Common myeloid progenitor, CD34-positive (primary cell): ENCODE data around the gene RRP1.

Experiments used
- CTCF ChIA-PET: fragments of 350-600 bp; sonication (Branson Sonifier 250); formaldehyde crosslinking; loops from one replicate; lab custom pipeline; 2021; ENCODE audit warnings: antibody characterized with exemption; lab: Charles Lee
- POLR2A ChIA-PET: fragments of 350-600 bp; sonication (Branson Sonifier 250); formaldehyde crosslinking; loops from one replicate; lab custom pipeline; 2021; ENCODE audit warnings: antibody characterized with exemption; lab: Charles Lee
- DNase-seq, 3 donors: peaks; one replicate each; pipeline versions ENCODE4 v3.0.0 to v3.0.0-alpha.2; 2013
- H3K27ac ChIP-seq, 2 experiments: 1 replicate in 1 of 2; 2 replicates in 1 of 2; pipeline ENCODE4 v1.7.0; 2013; ENCODE audit warnings: inconsistent platforms in 2 of 2, low read length in 2 of 2, mild to moderate bottlenecking in 2 of 2, low read depth in 1 of 2, moderate library complexity in 1 of 2; ENCODE audit not compliant: severe bottlenecking in 2 of 2, insufficient read depth in 1 of 2, poor library complexity in 1 of 2
- H3K27me3 ChIP-seq, 5 experiments: replicated peaks in 2 of 5; 1 replicate in 3 of 5; 2 replicates in 2 of 5; pipeline versions ENCODE4 v1.6.1 to v1.7.0; 2013; ENCODE audit warnings: low read length in 4 of 5, mild to moderate bottlenecking in 2 of 5, moderate library complexity in 2 of 5, inconsistent platforms in 1 of 5; ENCODE audit not compliant: insufficient read depth in 5 of 5, control insufficient read depth in 4 of 5
- H3K36me3 ChIP-seq, 4 experiments: 1 replicate in 2 of 4; 2 replicates in 2 of 4; pipeline versions ENCODE4 v1.6.1 to v1.7.0; 2013; ENCODE audit warnings: low read length in 3 of 4, control low read depth in 1 of 4, mild to moderate bottlenecking in 1 of 4; ENCODE audit not compliant: control insufficient read depth in 4 of 4, insufficient read depth in 4 of 4
- H3K4me1 ChIP-seq, 4 experiments: 1 replicate in 3 of 4; 2 replicates in 1 of 4; pipeline versions ENCODE4 v1.6.1 to v1.7.1; 2013; ENCODE audit warnings: low read length in 3 of 4, mild to moderate bottlenecking in 3 of 4, control low read depth in 1 of 4, inconsistent platforms in 1 of 4, moderate library complexity in 1 of 4; ENCODE audit not compliant: control insufficient read depth in 4 of 4, insufficient read depth in 4 of 4; ENCODE audit errors: control extremely low read depth in 1 of 4
- H3K4me3 ChIP-seq, 7 experiments: 1 replicate in 4 of 7; 2 replicates in 3 of 7; pipeline versions ENCODE4 v1.5.1 to v1.7.0; 2013; ENCODE audit warnings: mild to moderate bottlenecking in 7 of 7, low read length in 6 of 7, moderate library complexity in 6 of 7, inconsistent platforms in 2 of 7, low read depth in 2 of 7, control low read depth in 1 of 7; ENCODE audit not compliant: insufficient read depth in 4 of 7, control insufficient read depth in 1 of 7; ENCODE audit errors: extremely low read depth in 1 of 7
- H3K9me3 ChIP-seq, 5 experiments: 1 replicate in 4 of 5; 2 replicates in 1 of 5; pipeline versions ENCODE4 v1.6.1 to v1.7.1; 2013; ENCODE audit warnings: low read length in 4 of 5, mild to moderate bottlenecking in 2 of 5, inconsistent platforms in 1 of 5, low read depth in 1 of 5, moderate library complexity in 1 of 5; ENCODE audit not compliant: control insufficient read depth in 4 of 5, insufficient read depth in 2 of 5; ENCODE audit errors: control extremely low read depth in 1 of 5
- WGBS: methylation state at CpG from one replicate; pipeline ENCODE4 v1.1.5; 2013; ENCODE audit not compliant: insufficient coverage; 5-methylcytosine and 5-hydroxymethylcytosine counted together

RRP1 gene

GRCh38 chr21:43766734-43767497, 22.5 kb upstream of the RRP1 start:
- Histone ChIP-seq H3K4me3 (no peak overlapping the region), H3K4me1 (peaks cover 0 to 16% (median 7%) of the 10 kb centered on the region in 4 experiments), H3K27ac (no peak overlapping the region), H3K36me3 (peaks cover 0 to 6% (median 0%) of the 10 kb centered on the region in 4 experiments), H3K9me3 (no peaks in the 10 kb centered on the region), H3K27me3 (no peaks in the 10 kb centered on the region)
- no peak for DNase-seq
- POLR2A ChIA-PET: no interaction called here
- CTCF ChIA-PET: no interaction called here
- 97% methylated on average over 27 of the region's 34 CpGs for WGBS

- Histone ChIP-seq H3K4me1 (peaks cover 0 to 20% (median 7%) of the 10 kb centered on the region in 4 experiments), H3K27ac (peak overlapping the region in 1 of 2 experiments; percentile 61), H3K36me3 (peaks cover 0 to 6% (median 0%) of the 10 kb centered on the region in 4 experiments), H3K9me3 (no peaks in the 10 kb centered on the region), H3K27me3 (no peaks in the 10 kb centered on the region), H3K4me3 (no peak overlapping the region)
- WGBS: 92% methylated on average over 15 of the region's 15 CpGs
- no peak for DNase-seq
- ChIA-PET CTCF (interaction anchor here (3.6 kb wide), 1 partner anchor 12 kb away, joined by 11 read pairs; no protein-coding TSS in a partner anchor), POLR2A (no interaction called here)
Observed at GRCh38 chr21:43767498-43767983, 21.8 kb upstream of the RRP1 start.

- H3K27me3 ChIP-seq: no peaks in the 10 kb centered on the region
- peaks cover 0 to 11% (median 4%) of the 10 kb centered on the region in 4 experiments for H3K36me3 ChIP-seq
- H3K9me3 ChIP-seq: no peaks in the 10 kb centered on the region
- DNase-seq: peak in 2 of 3 donors; percentile 52 to 60
- peaks cover 0 to 20% (median 7%) of the 10 kb centered on the region in 4 experiments for H3K4me1 ChIP-seq
- CTCF ChIA-PET: interaction anchor here (3.6 kb wide), 1 partner anchor 11 kb away, joined by 11 read pairs; no protein-coding TSS in a partner anchor
- WGBS: 66% methylated on average over 23 of the region's 34 CpGs
- no peak overlapping the region for H3K4me3 ChIP-seq
- H3K27ac ChIP-seq: peak overlapping the region in 1 of 2 experiments; percentile 61
- POLR2A ChIA-PET: no interaction called here
Observed at GRCh38 chr21:43767984-43768867, 21.2 kb upstream of the RRP1 start.

- WGBS: 95% methylated on average over 7 of the region's 8 CpGs
- peak overlapping the region in 1 of 2 experiments; percentile 61 for H3K27ac ChIP-seq
- POLR2A ChIA-PET: no interaction called here
Observed at GRCh38 chr21:43768868-43769167, 20.6 kb upstream of the RRP1 start.

GRCh38 chr21:43769325-43769958, 19.9 kb upstream of the RRP1 start:
- ChIA-PET CTCF (interaction anchor here (1.3 to 3.6 kb wide), 2 partner anchors 8 to 10 kb away, joined by 3 to 11 read pairs; no protein-coding TSS in a partner anchor), POLR2A (no interaction called here)
- WGBS: 98% methylated on average over 6 of the region's 11 CpGs

More at GRCh38 chr21:43768868-43769167, 20.6 kb upstream of the RRP1 start:
- Histone ChIP-seq H3K27me3 (no peaks in the 10 kb centered on the region), H3K36me3 (peaks cover 0 to 15% (median 9%) of the 10 kb centered on the region in 4 experiments), H3K4me1 (peaks cover 0 to 20% (median 7%) of the 10 kb centered on the region in 4 experiments), H3K4me3 (no peak overlapping the region), H3K9me3 (no peaks in the 10 kb centered on the region)
- CTCF ChIA-PET: interaction anchor here (3.6 kb wide), 1 partner anchor 11 kb away, joined by 11 read pairs; no protein-coding TSS in a partner anchor
- no peak for DNase-seq

GRCh38 chr21:43770066-43770655, 19.2 kb upstream of the RRP1 start:
- Histone ChIP-seq H3K9me3 (no peaks in the 10 kb centered on the region), H3K4me1 (peaks cover 0 to 25% (median 9%) of the 10 kb centered on the region in 4 experiments), H3K36me3 (peaks cover 2 to 23% (median 12%) of the 10 kb centered on the region in 4 experiments), H3K27me3 (no peaks in the 10 kb centered on the region), H3K27ac (no peak overlapping the region), H3K4me3 (no peak overlapping the region)
- 98% methylated on average over 20 of the region's 21 CpGs for WGBS
- ChIA-PET CTCF (interaction anchor here (1.3 to 3.6 kb wide), 2 partner anchors 9 kb away, joined by 3 to 11 read pairs; no protein-coding TSS in a partner anchor), POLR2A (no interaction called here)
- DNase-seq: no peak

More at GRCh38 chr21:43769325-43769958, 19.9 kb upstream of the RRP1 start:
- Histone ChIP-seq H3K4me3 (no peak overlapping the region), H3K4me1 (peaks cover 0 to 20% (median 7%) of the 10 kb centered on the region in 4 experiments), H3K9me3 (no peaks in the 10 kb centered on the region), H3K27ac (no peak overlapping the region), H3K27me3 (no peaks in the 10 kb centered on the region), H3K36me3 (peaks cover 2 to 21% (median 12%) of the 10 kb centered on the region in 4 experiments)
- DNase-seq: no peak
